Measurements from ENCODE around the gene ACOX3. TPM values are rescaled to one million over a fixed set of nuclear protein-coding genes. Genes with fewer than 3 reads are reported as not detected.

Gene ACOX3
- total and polyA plus RNA-seq, 9 of the 15 experiments (the other 6 are each of a cell fraction or from before 2014, with no cell fraction given): 0.68 to 7.3 (median 3.7) TPM

DNA sequence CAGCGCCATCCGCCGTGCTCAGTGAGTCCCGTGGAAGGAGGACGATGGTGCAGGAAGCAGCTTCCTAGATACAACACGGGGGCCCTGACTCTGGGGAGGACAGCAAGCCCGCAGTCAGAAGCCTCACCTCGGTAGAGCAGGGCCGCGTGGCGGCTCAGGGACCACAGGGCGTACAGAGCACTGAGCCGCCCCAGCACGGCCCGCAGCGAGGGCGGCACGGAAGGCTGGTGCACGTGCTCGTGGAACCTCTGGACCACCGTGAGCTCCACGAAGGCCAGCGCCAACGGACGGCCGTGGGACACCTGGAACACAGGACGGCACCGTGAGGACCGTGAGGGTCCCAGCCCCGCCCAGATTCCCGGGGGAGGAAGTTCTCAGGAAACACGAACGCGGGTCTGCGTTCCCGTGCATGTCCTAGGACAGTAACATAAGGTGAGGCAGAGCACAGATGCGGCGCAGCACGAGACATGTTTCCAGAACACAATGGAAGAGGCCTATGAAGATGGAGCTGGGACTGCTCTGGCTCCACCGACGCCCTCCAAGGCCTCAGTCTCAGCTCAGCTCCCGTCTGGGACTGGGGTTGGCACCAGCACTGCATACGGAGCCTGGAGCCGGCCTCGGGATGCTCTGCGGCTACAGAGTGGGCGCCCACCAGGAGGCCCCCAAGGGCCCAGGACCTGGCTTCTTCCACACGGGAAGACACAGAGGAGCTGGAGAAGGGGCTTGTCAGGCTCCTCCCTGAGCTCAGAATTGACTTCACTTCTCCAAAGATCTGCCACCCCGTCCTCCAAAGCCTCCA lies 65.5 kb downstream of the ACOX3 start (continued):
- TF ChIP-seq, protein P1, sequence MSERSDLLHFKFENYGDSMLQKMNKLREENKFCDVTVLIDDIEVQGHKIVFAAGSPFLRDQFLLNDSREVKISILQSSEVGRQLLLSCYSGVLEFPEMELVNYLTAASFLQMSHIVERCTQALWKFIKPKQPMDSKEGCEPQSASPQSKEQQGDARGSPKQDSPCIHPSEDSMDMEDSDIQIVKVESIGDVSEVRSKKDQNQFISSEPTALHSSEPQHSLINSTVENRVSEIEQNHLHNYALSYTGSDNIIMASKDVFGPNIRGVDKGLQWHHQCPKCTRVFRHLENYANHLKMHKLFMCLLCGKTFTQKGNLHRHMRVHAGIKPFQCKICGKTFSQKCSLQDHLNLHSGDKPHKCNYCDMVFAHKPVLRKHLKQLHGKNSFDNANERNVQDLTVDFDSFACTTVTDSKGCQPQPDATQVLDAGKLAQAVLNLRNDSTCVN (CRISPR knock-in tag; IDR thresholded peaks at IDR 0.05): no peak
- no peak for TF ChIP-seq SMAD1 (IDR thresholded peaks at IDR 0.05; ENCODE audit: low read depth, low read length, partially characterized antibody)

DNA sequence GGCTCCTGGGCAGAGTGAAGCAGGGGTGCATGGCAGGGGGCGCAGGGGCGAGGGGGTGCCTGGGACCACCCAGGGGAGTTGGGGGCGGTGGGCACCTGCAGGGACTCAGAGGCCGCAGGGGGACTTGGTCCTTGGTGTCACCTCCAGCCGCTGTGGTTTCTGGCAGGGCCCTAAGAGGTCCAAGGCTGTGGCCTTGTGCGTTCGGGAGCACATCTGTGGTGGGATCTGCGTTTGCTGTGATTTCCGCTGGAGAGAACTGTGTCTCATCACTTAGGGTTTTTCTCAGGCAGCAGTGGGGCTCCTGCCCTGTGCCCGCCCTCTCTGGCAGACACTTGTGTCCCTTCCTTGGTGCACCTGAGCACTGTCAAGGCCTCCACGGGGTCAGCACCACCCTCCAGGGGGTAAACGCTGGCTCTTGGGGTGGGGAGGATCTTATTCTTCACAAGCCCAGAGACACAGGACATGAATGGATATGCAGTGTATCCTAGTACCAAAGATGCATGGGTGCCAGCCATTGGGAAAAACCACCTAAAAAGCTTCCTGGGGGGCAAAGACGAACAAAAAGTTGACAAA lies 66.5 kb downstream of the ACOX3 start:
- intact Hi-C loops (cut with micrococcal nuclease): no loop called here
- ATAC-seq: no peak
- Histone ChIP-seq H3K9me3 (replicated peaks; ENCODE audit: control insufficient read depth, insufficient read depth, low read depth, low read length) (no peaks in the 10 kb centered on the region), H3K9me1 (ENCODE audit: control insufficient read depth, insufficient read depth, low read length) (no peaks in the 10 kb centered on the region), H2AFZ (ENCODE audit: low read depth, low read length) (no peak overlapping the region), H3K4me2 (ENCODE audit: insufficient read depth, low read length) (no peak overlapping the region), H3K4me3 (no peak overlapping the region), H3K79me2 (ENCODE audit: control insufficient read depth, insufficient read depth, low read length) (no peaks in the 10 kb centered on the region), H3K27me3 (ENCODE audit: control insufficient read depth in 2 of 2, insufficient read depth in 2 of 2, low read length in 2 of 2) (peaks cover 2 to 71% of the 10 kb centered on the region in 2 experiments; a peak in 3 of 5 replicates), H3K4me1 (replicated peaks in 1 of 2; ENCODE audit: control insufficient read depth in 2 of 2, insufficient read depth in 2 of 2, low read length in 2 of 2) (peaks cover 0 to 20% of the 10 kb centered on the region in 2 experiments; a peak in 2 of 5 replicates), H4K20me1 (replicated peaks; ENCODE audit: control insufficient read depth, insufficient read depth, low read length) (no peaks in the 10 kb centered on the region), H3K27ac (ENCODE audit: extremely low read depth, low read depth, low read length) (no peak overlapping the region), H3K36me3 (ENCODE audit: control insufficient read depth, insufficient read depth, low read length) (no peaks in the 10 kb centered on the region), H3K9ac (ENCODE audit: insufficient read depth in 1 of 2, low read depth in 2 of 2, low read length in 2 of 2) (no peak overlapping the region)
- no peak for DNase-seq (ENCODE audit: extremely low read depth in 1 of 4, low spot score in 3 of 4)
- POLR2A ChIA-PET: no interaction called here
- CTCF ChIA-PET (ENCODE audit: low intra/inter-chr PET ratio): no interaction called here
- no TSS peak for BruUV-seq (replicated peaks)
- no peak for TF ChIP-seq SMARCA5 (IDR thresholded peaks at IDR 0.05)
- TF ChIP-seq SMC3 (conservative IDR thresholded peaks at IDR 0.05; ENCODE audit: insufficient read depth, low read depth, low read length): no peak
- no peak for TF ChIP-seq HNRNPL (IDR thresholded peaks at IDR 0.05; ENCODE audit: low read depth, low read length)
- no peak for TF ChIP-seq SAFB2 (IDR thresholded peaks at IDR 0.05; ENCODE audit: borderline replicate concordance, low read depth, low read length, severe bottlenecking)
- TF ChIP-seq, protein P2, sequence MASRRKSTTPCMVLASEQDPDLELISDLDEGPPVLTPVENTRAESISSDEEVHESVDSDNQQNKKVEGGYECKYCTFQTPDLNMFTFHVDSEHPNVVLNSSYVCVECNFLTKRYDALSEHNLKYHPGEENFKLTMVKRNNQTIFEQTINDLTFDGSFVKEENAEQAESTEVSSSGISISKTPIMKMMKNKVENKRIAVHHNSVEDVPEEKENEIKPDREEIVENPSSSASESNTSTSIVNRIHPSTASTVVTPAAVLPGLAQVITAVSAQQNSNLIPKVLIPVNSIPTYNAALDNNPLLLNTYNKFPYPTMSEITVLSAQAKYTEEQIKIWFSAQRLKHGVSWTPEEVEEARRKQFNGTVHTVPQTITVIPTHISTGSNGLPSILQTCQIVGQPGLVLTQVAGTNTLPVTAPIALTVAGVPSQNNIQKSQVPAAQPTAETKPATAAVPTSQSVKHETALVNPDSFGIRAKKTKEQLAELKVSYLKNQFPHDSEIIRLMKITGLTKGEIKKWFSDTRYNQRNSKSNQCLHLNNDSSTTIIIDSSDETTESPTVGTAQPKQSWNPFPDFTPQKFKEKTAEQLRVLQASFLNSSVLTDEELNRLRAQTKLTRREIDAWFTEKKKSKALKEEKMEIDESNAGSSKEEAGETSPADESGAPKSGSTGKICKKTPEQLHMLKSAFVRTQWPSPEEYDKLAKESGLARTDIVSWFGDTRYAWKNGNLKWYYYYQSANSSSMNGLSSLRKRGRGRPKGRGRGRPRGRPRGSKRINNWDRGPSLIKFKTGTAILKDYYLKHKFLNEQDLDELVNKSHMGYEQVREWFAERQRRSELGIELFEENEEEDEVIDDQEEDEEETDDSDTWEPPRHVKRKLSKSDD (conservative IDR thresholded peaks at IDR 0.05; ENCODE audit: low read length): no peak
- TF ChIP-seq RUNX1 (IDR thresholded peaks at IDR 0.05; ENCODE audit: low read depth): no peak
- TF ChIP-seq SIRT6 (IDR thresholded peaks at IDR 0.05; ENCODE audit: low read depth, low read length): no peak
- TF ChIP-seq ZNF444 (CRISPR knock-in tag; IDR thresholded peaks at IDR 0.05): no peak
- TF ChIP-seq NR2C2 (CRISPR knock-in tag; IDR thresholded peaks at IDR 0.05): no peak
- no peak for TF ChIP-seq NR2C2 (tag; IDR thresholded peaks at IDR 0.05)
- TF ChIP-seq MXI1 (IDR thresholded peaks at IDR 0.05; ENCODE audit: low read depth, low read length): no peak
- TF ChIP-seq ZNF41 (CRISPR knock-in tag; conservative IDR thresholded peaks at IDR 0.05): no peak
- TF ChIP-seq ZNF431 (CRISPR knock-in tag; IDR thresholded peaks at IDR 0.05): no peak
- WGBS (ENCODE audit: insufficient coverage, low coverage, missing lambda C conversion rate): 15% methylated on average over 9 of the region's 13 CpGs
- no peak for FAIRE-seq
- in situ Hi-C loops (cut with MboI): no loop called here

Data from K562 (cell line).